Smooth muscle cell (in vitro differentiated cells): ENCODE measurements around the gene EXD3. TPM values are rescaled to one million over a fixed set of nuclear protein-coding genes. Genes with fewer than 3 reads are reported as not detected.

ENCODE experiments used
- DNase-seq: peaks from one replicate; lab custom pipeline; 2025; ENCODE audit not compliant: unreplicated experiment; lab: John Stamatoyannopoulos, UW
- H2AFZ ChIP-seq: fragments of 200-600 bp; sonication (generic); 2 replicates; pipeline ENCODE4 v1.6.0; 2016; ENCODE audit warnings: antibody characterized with exemption, low read depth, mild to moderate bottlenecking
- H3F3A ChIP-seq: fragments of 200-600 bp; sonication (generic); 2 replicates; pipeline ENCODE4 v1.6.0; 2017; ENCODE audit warnings: antibody characterized with exemption, low read depth
- H3K27ac ChIP-seq: fragments of 200-600 bp; sonication (generic); 2 replicates; pipeline ENCODE4 v1.5.1; 2016; ENCODE audit warnings: low read depth, mild to moderate bottlenecking
- H3K27me3 ChIP-seq: fragments of 200-600 bp; sonication (generic); 2 replicates; pipeline ENCODE4 v1.6.1; 2016; ENCODE audit warnings: low read depth, mild to moderate bottlenecking
- H3K36me3 ChIP-seq: fragments of 200-600 bp; sonication (generic); 2 replicates; pipeline ENCODE4 v1.5.1; 2016; ENCODE audit warnings: low read depth
- H3K4me1 ChIP-seq: fragments of 200-600 bp; sonication (generic); 2 replicates; pipeline ENCODE4 v1.5.1; 2016; ENCODE audit warnings: low read depth
- H3K4me2 ChIP-seq: fragments of 200-600 bp; sonication (generic); 2 replicates; pipeline ENCODE4 v1.6.0; 2016; ENCODE audit warnings: mild to moderate bottlenecking
- H3K4me3 ChIP-seq: fragments of 200-600 bp; sonication (generic); 2 replicates; pipeline ENCODE4 v1.5.1; 2016; ENCODE audit warnings: mild to moderate bottlenecking
- H3K79me2 ChIP-seq: fragments of 200-600 bp; sonication (generic); 2 replicates; pipeline ENCODE4 v1.6.0; 2016; ENCODE audit warnings: low read depth, mild to moderate bottlenecking
- H3K9ac ChIP-seq: fragments of 200-600 bp; sonication (generic); 2 replicates; pipeline ENCODE4 v1.6.0; 2016; ENCODE audit warnings: low read depth
- H3K9me3 ChIP-seq: fragments of 200-600 bp; sonication (generic); replicated peaks from 2 replicates; pipeline ENCODE4 v1.5.1; 2016; ENCODE audit warnings: low read depth
- H4K20me1 ChIP-seq: fragments of 200-600 bp; sonication (generic); 2 replicates; pipeline ENCODE4 v1.6.0; 2016; ENCODE audit warnings: low read depth
- CTCF ChIP-seq: fragments of 200-600 bp; sonication (generic); IDR thresholded peaks from 2 replicates; pipeline ENCODE4 v1.5.1; 2017; ENCODE audit warnings: borderline replicate concordance, mild to moderate bottlenecking, antibody characterized with exemption; ENCODE audit not compliant: insufficient read depth, poor library complexity, severe bottlenecking
- WGBS: methylation state at CpG from one replicate; pipeline ENCODE4 v1.1.7; 2016; ENCODE audit warnings: low lambda C conversion rate; 5-methylcytosine and 5-hydroxymethylcytosine counted together
- polyA plus RNA-seq: library from polyadenylated mRNA; unstranded; fragments of >200 nt; fragmentation: Nextera tagmentation; extraction: Ambion mirVana; gene quantifications from 2 replicates; pipeline ENCODE4 v1.2.1, GENCODE V29; 2016
- total RNA-seq: library from RNA; depleted of rRNA; stranded (reverse); fragments of >200 nt; gene quantifications from 2 replicates; pipeline ENCODE4 v1.2.3, GENCODE V29; 2014

Gene EXD3
- total and polyA plus RNA-seq, 2 experiments from 2014 or later: 3.1 to 15.7 TPM

- H3K9me3 ChIP-seq: no peaks in the 10 kb centered on the region
- peaks cover 12% of the 10 kb centered on the region for H4K20me1 ChIP-seq
- no peaks in the 10 kb centered on the region for H3F3A ChIP-seq
- TF ChIP-seq CTCF: no peak
- H3K4me2 ChIP-seq: no peak overlapping the region
- H2AFZ ChIP-seq: no peak overlapping the region
- peaks cover 6% of the 10 kb centered on the region for H3K79me2 ChIP-seq
- no peaks in the 10 kb centered on the region for H3K36me3 ChIP-seq
- peaks cover 11% of the 10 kb centered on the region for H3K4me1 ChIP-seq
- peaks cover 4% of the 10 kb centered on the region for H3K27me3 ChIP-seq
- 95% methylated on average over 31 of the region's 31 CpGs for WGBS
- H3K9ac ChIP-seq: no peak overlapping the region
- no peak overlapping the region for H3K27ac ChIP-seq
- DNase-seq: no peak
- H3K4me3 ChIP-seq: no peak overlapping the region
Measured at GRCh38 chr9:137460363-137461315, 37.7 kb upstream of the EXD3 start.

GRCh38 chr9:137459601-137460362 lies 36.8 kb upstream of the EXD3 start:
- Histone ChIP-seq H3K4me3 (peak overlapping the region; percentile 80), H2AFZ (peak overlapping the region; percentile 56), H3K9me3 (no peaks in the 10 kb centered on the region), H3K79me2 (peaks cover 6% of the 10 kb centered on the region), H4K20me1 (peaks cover 12% of the 10 kb centered on the region), H3K27me3 (peaks cover 4% of the 10 kb centered on the region), H3K27ac (no peak overlapping the region), H3F3A (no peaks in the 10 kb centered on the region), H3K9ac (no peak overlapping the region), H3K4me2 (peak overlapping the region; percentile 90), H3K4me1 (peaks cover 11% of the 10 kb centered on the region), H3K36me3 (no peaks in the 10 kb centered on the region)
- no peak for DNase-seq
- 62% methylated on average over 15 of the region's 15 CpGs for WGBS
- no peak for TF ChIP-seq CTCF

- Histone ChIP-seq H2AFZ (peak within 1 kb of the TSS; percentile 56), H3K27ac (no peak within 1 kb of the TSS), H3K27me3 (peaks cover 4% of the 10 kb centered on the region), H3K9ac (peak within 1 kb of the TSS; percentile 85), H3K36me3 (no peaks in the 10 kb centered on the region), H3K79me2 (peaks cover 6% of the 10 kb centered on the region), H4K20me1 (peaks cover 12% of the 10 kb centered on the region), H3K4me2 (peak within 1 kb of the TSS; percentile 90), H3K4me3 (peak within 1 kb of the TSS; percentile 80), H3F3A (no peaks in the 10 kb centered on the region), H3K4me1 (peaks cover 11% of the 10 kb centered on the region), H3K9me3 (no peaks in the 10 kb centered on the region)
- TF ChIP-seq CTCF: no peak
- peak; percentile 76 for DNase-seq
- 1% methylated on average over 17 of the region's 62 CpGs for WGBS
Measured at GRCh38 chr9:137459152-137459600, 36.2 kb upstream of the EXD3 start, which contains the start of gene NSMF. TSS of gene NSMF (minus strand) at chr9:137459334. CDS start at chr9:137459102, 232 bp downstream.
